Measurements from ENCODE around the gene GPHB5. TPM values are rescaled to one million over a fixed set of nuclear protein-coding genes. Genes with fewer than 3 reads are reported as not detected.

The GPHB5 gene
- total RNA-seq, 4 donors from 2014 or later = not detected

- TF ChIP-seq EP300 (IDR thresholded peaks at IDR 0.05; ENCODE audit: low read depth) (no peak), POLR2AphosphoS5 (IDR thresholded peaks at IDR 0.05) (no peak), POLR2A (IDR thresholded peaks at IDR 0.05) (no peak)
- TF ChIP-seq, protein P1, sequence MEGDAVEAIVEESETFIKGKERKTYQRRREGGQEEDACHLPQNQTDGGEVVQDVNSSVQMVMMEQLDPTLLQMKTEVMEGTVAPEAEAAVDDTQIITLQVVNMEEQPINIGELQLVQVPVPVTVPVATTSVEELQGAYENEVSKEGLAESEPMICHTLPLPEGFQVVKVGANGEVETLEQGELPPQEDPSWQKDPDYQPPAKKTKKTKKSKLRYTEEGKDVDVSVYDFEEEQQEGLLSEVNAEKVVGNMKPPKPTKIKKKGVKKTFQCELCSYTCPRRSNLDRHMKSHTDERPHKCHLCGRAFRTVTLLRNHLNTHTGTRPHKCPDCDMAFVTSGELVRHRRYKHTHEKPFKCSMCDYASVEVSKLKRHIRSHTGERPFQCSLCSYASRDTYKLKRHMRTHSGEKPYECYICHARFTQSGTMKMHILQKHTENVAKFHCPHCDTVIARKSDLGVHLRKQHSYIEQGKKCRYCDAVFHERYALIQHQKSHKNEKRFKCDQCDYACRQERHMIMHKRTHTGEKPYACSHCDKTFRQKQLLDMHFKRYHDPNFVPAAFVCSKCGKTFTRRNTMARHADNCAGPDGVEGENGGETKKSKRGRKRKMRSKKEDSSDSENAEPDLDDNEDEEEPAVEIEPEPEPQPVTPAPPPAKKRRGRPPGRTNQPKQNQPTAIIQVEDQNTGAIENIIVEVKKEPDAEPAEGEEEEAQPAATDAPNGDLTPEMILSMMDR (IDR thresholded peaks at IDR 0.05) = no peak
- WGBS, 2 donors (ENCODE audit: low coverage in 1 of 2) = 60 to 100% methylated on average over 1 to 3 of the region's 3 CpGs
- in situ Hi-C loops (cut with MboI; ENCODE audit: low pct_ligation_motif_present in 1 of 4, low pct_unique_long_range_greater_than_20kb in 1 of 4, low sequenced_read_pairs in 3 of 4) = loop anchor here in 2 of 4 donors (25.0 kb wide), 1 partner anchor 1080 kb away; no protein-coding TSS in a partner anchor
These were observed 51.6 kb downstream of the GPHB5 start for GRCh38 chr14:63267171-63267570.

DNA sequence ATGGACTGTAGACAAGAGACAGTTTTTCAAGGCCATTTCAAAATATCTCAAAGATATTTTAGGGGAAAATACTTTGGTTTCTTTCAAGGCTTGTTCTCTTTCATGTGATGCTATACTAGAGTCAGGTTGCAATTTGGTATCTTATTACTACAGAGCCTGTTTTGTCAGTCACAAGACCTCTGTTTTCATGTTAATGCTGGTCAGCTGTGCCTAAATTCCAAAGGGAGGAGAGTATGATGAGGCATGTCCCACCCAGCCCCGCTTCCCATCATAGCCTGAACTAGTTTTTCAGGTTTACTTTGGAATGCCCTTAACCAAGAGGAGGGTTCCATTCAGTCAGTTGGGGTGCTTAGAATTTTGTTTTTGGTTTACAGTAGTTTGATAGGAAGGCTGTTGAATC, 52.6 kb downstream of the GPHB5 start:
- Histone ChIP-seq H3K4me1 (no peaks in the 10 kb centered on the region), H3K27me3 (no peaks in the 10 kb centered on the region), H3K36me3 (no peaks in the 10 kb centered on the region), H3K9me3 (no peaks in the 10 kb centered on the region), H3K27ac (no peak overlapping the region), H3K4me3 (no peak overlapping the region)
- TF ChIP-seq POLR2AphosphoS5 (IDR thresholded peaks at IDR 0.05) = no peak
- TF ChIP-seq, protein P1 (IDR thresholded peaks at IDR 0.05) = no peak
- no peak for TF ChIP-seq EP300 (IDR thresholded peaks at IDR 0.05; ENCODE audit: low read depth)
- no peak for TF ChIP-seq POLR2A (IDR thresholded peaks at IDR 0.05)
- DNase-seq = no peak
- intact Hi-C loops (cut with DNase I; ENCODE audit: low total_unique reads) = no loop called here
- 60 to 67% methylated on average over 1 of the region's 1 CpG for WGBS, 2 donors (ENCODE audit: low coverage in 1 of 2)
- in situ Hi-C loops (cut with MboI; ENCODE audit: low pct_ligation_motif_present in 1 of 4, low pct_unique_long_range_greater_than_20kb in 1 of 4, low sequenced_read_pairs in 3 of 4) = loop anchor here in 2 of 4 donors (25.0 kb wide), 1 partner anchor 1079 kb away; no protein-coding TSS in a partner anchor

More at GRCh38 chr14:63267171-63267570, 51.6 kb downstream of the GPHB5 start:
- no peak for DNase-seq
- H3K27ac ChIP-seq = no peak overlapping the region
- intact Hi-C loops (cut with DNase I; ENCODE audit: low total_unique reads) = no loop called here
- no peaks in the 10 kb centered on the region for H3K9me3 ChIP-seq
- no peaks in the 10 kb centered on the region for H3K27me3 ChIP-seq
- H3K36me3 ChIP-seq = no peaks in the 10 kb centered on the region
- H3K4me3 ChIP-seq = no peak overlapping the region
- H3K4me1 ChIP-seq = no peaks in the 10 kb centered on the region

Other genes starting within 250 kb of the GPHB5 start
- 10 to 100 TPM in 2 of 4 donors, 1 to 10 TPM in 2; 2.9 to 23.7 (median 12.7) TPM for gene RHOJ, start 114.5 kb downstream of the GPHB5 start, total RNA-seq
- 10 to 100 TPM; 10.5 to 45.2 (median 27.8) TPM for gene PPP2R5E, start 224.4 kb upstream of the GPHB5 start, total RNA-seq

Measured in transverse colon (tissue), 4 donors.